ENCODE data around the gene SCAI. TPM values are rescaled to one million over a fixed set of nuclear protein-coding genes. Genes with fewer than 3 reads are reported as not detected.

SCAI gene
- total and polyA plus RNA-seq, 9 of the 15 experiments (the other 6 are each of a cell fraction or from before 2014, with no cell fraction given), result 0.70 to 12.4 (median 4.2) TPM

DNA sequence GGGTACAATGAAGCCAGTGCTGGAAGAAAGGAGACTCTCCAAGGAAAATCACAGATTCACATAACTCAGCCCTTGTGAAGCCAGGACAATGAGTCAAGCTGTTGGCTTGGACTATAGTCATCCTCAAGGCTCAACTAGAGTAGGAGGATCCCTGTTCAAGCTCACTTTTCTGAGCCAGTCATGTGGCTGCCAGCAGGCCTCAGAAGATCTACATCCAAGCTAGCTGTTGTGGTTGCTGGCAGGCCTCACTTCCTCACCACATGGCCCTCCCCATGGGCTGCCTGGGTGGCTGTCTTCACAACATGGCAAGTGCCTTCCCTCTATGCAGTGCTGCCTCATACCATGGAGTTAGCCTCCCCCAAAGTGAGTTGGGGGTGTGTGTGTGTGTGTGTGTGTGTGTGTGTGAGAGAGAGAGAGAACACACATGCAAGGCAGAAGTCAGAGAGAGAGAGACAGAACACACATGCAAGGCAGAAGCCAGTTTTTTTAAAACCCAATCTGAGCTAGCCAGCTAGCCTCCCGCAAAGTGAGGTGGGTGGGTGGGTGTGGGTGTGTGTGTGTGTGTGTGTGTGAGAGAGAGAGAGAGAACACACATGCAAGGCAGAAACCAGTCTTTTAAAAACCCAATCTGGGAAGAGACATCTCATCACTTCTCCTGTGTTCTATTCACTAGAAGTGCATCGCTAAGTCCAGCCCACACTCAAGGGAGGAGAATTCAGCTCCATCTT is 17.1 kb downstream of the SCAI start (continued):
- TF ChIP-seq, protein P1, sequence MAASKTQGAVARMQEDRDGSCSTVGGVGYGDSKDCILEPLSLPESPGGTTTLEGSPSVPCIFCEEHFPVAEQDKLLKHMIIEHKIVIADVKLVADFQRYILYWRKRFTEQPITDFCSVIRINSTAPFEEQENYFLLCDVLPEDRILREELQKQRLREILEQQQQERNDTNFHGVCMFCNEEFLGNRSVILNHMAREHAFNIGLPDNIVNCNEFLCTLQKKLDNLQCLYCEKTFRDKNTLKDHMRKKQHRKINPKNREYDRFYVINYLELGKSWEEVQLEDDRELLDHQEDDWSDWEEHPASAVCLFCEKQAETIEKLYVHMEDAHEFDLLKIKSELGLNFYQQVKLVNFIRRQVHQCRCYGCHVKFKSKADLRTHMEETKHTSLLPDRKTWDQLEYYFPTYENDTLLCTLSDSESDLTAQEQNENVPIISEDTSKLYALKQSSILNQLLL (CRISPR knock-in tag; IDR thresholded peaks at IDR 0.05; ENCODE audit: borderline replicate concordance), result no peak
- no peak for TF ChIP-seq TOE1 (IDR thresholded peaks at IDR 0.05; ENCODE audit: borderline replicate concordance)
- TF ChIP-seq TOE1 (CRISPR knock-in tag; IDR thresholded peaks at IDR 0.05; ENCODE audit: borderline replicate concordance, low read depth), result no peak
- TF ChIP-seq ARID1B (IDR thresholded peaks at IDR 0.05), result 0 out of 2 replicates have a peak, but pooled peaks have one; percentile 13
- no peak for TF ChIP-seq CCAR2 (IDR thresholded peaks at IDR 0.05; ENCODE audit: low read depth, low read length)
- peak; percentile 85 for TF ChIP-seq EHMT2 (IDR thresholded peaks at IDR 0.05)
- peak; percentile 33; the same call in 1 of the 2 replicates for TF ChIP-seq EP400 (IDR thresholded peaks at IDR 0.05)
- TF ChIP-seq RFX1 (IDR thresholded peaks at IDR 0.05), result no peak
- no peak for TF ChIP-seq MEF2A (IDR thresholded peaks at IDR 0.05; ENCODE audit: control insufficient read depth, low read depth, low read length)
- no peak for TF ChIP-seq ZFPM2 (CRISPR knock-in tag; IDR thresholded peaks at IDR 0.05)
- TF ChIP-seq, protein P2, sequence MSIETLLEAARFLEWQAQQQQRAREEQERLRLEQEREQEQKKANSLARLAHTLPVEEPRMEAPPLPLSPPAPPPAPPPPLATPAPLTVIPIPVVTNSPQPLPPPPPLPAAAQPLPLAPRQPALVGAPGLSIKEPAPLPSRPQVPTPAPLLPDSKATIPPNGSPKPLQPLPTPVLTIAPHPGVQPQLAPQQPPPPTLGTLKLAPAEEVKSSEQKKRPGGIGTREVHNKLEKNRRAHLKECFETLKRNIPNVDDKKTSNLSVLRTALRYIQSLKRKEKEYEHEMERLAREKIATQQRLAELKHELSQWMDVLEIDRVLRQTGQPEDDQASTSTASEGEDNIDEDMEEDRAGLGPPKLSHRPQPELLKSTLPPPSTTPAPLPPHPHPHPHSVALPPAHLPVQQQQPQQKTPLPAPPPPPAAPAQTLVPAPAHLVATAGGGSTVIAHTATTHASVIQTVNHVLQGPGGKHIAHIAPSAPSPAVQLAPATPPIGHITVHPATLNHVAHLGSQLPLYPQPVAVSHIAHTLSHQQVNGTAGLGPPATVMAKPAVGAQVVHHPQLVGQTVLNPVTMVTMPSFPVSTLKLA (conservative IDR thresholded peaks at IDR 0.05), result peak; percentile 39 to 49; a peak in 1 of 4 replicates
- TF ChIP-seq, protein P3, sequence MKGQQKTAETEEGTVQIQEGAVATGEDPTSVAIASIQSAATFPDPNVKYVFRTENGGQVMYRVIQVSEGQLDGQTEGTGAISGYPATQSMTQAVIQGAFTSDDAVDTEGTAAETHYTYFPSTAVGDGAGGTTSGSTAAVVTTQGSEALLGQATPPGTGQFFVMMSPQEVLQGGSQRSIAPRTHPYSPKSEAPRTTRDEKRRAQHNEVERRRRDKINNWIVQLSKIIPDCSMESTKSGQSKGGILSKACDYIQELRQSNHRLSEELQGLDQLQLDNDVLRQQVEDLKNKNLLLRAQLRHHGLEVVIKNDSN (CRISPR knock-in tag; IDR thresholded peaks at IDR 0.05), result peak; percentile 76
- TF ChIP-seq, protein P4, sequence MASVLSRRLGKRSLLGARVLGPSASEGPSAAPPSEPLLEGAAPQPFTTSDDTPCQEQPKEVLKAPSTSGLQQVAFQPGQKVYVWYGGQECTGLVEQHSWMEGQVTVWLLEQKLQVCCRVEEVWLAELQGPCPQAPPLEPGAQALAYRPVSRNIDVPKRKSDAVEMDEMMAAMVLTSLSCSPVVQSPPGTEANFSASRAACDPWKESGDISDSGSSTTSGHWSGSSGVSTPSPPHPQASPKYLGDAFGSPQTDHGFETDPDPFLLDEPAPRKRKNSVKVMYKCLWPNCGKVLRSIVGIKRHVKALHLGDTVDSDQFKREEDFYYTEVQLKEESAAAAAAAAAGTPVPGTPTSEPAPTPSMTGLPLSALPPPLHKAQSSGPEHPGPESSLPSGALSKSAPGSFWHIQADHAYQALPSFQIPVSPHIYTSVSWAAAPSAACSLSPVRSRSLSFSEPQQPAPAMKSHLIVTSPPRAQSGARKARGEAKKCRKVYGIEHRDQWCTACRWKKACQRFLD (CRISPR knock-in tag; IDR thresholded peaks at IDR 0.05), result peak; percentile 83

Measured in K562 (cell line).